Adrenal gland (tissue), 5 donors: ENCODE data around the gene HLCS.

Experiments used
- POLR2A ChIP-seq, 2 donors: fragments of 450-650 bp; IDR thresholded peaks; one replicate each; pipeline ENCODE4 v1.6.1; 2017; ENCODE audit warnings: antibody characterized with exemption in 2 of 2, mild to moderate bottlenecking in 2 of 2, moderate library complexity in 1 of 2
- TF ChIP-seq, protein P1 (sequence below), 6 experiments: fragments of 450-650 bp in 4 of 6; fragments of 200-600 bp in 2 of 6; sonication (generic) in 1 of 6; IDR thresholded peaks; 1 replicate in 5 of 6; 2 replicates in 1 of 6; pipeline versions ENCODE4 v1.5.1 to v1.8.0; 2016 to 2021; ENCODE audit warnings: antibody characterized with exemption in 6 of 6, mild to moderate bottlenecking in 2 of 6, moderate library complexity in 1 of 6
- donor health status: DM: no; HTN: no; CAD: no.

DNA sequence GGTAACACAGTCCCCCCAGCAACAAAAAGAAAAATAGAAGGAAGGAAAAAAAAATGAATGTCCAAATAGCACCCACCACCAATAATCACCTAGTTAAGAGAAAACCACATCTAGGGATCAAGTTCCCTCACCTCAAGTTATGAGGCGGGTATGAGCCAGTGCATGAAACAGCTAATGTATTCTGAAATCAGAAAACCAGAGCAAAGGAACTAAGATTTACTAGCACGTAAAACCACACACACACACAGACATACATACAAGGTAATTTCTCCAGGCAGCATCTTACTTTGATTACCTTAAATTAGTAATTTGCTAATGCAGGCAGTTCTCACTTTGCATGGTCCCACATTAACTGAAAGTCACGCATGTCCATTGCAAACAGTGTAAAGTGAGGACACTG is 109.8 kb downstream of the HLCS start:
- TF ChIP-seq, protein P1, sequence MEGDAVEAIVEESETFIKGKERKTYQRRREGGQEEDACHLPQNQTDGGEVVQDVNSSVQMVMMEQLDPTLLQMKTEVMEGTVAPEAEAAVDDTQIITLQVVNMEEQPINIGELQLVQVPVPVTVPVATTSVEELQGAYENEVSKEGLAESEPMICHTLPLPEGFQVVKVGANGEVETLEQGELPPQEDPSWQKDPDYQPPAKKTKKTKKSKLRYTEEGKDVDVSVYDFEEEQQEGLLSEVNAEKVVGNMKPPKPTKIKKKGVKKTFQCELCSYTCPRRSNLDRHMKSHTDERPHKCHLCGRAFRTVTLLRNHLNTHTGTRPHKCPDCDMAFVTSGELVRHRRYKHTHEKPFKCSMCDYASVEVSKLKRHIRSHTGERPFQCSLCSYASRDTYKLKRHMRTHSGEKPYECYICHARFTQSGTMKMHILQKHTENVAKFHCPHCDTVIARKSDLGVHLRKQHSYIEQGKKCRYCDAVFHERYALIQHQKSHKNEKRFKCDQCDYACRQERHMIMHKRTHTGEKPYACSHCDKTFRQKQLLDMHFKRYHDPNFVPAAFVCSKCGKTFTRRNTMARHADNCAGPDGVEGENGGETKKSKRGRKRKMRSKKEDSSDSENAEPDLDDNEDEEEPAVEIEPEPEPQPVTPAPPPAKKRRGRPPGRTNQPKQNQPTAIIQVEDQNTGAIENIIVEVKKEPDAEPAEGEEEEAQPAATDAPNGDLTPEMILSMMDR (IDR thresholded peaks at IDR 0.05) = no peak
- no peak for TF ChIP-seq POLR2A (IDR thresholded peaks at IDR 0.05)
